KOPT-K1 (cell line): Measurements from ENCODE around the gene UBTD1.

Experiments used
- H3K27ac ChIP-seq: fragments of 200-600 bp; sonication (generic); 2 replicates; pipeline ENCODE4 v1.5.1; 2016; ENCODE audit warnings: antibody characterized with exemption, mild to moderate bottlenecking, low read depth, low read length; ENCODE audit not compliant: poor library complexity, severe bottlenecking
- H3K36me3 ChIP-seq: fragments of 200-600 bp; sonication (generic); 2 replicates; pipeline ENCODE4 v1.5.1; 2017; ENCODE audit warnings: antibody characterized with exemption, mild to moderate bottlenecking, low read length, moderate library complexity; ENCODE audit not compliant: insufficient read depth
- H3K9me3 ChIP-seq: fragments of 200-600 bp; sonication (generic); 2 replicates; pipeline ENCODE4 v1.5.1; 2017; ENCODE audit warnings: antibody characterized with exemption, low read length, mild to moderate bottlenecking; ENCODE audit not compliant: insufficient read depth, poor library complexity, severe bottlenecking

UBTD1 gene

DNA sequence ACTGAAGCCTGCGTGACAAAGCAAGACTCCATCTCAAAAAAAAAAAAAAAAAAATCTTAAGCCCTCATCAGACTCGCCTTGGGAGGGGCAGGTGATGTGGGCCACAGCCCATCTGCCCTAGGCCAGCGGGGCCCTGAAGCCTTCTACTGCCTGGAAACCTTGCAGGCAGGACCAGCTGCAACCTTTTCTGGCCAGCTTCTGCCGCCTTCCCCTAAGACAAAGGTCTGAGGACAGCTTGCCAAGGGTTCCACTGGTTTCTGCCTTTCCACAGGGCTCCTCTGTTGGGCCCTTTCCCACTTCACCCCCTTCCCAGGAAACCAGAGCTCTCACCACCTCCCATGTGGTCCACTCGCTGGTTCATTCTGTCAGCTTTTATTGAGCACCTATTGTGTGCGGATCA, 35.2 kb downstream of the UBTD1 start:
- Histone ChIP-seq H3K9me3 (peaks cover 4% of the 10 kb centered on the region), H3K36me3 (no peaks in the 10 kb centered on the region), H3K27ac (no peak overlapping the region)

DNA sequence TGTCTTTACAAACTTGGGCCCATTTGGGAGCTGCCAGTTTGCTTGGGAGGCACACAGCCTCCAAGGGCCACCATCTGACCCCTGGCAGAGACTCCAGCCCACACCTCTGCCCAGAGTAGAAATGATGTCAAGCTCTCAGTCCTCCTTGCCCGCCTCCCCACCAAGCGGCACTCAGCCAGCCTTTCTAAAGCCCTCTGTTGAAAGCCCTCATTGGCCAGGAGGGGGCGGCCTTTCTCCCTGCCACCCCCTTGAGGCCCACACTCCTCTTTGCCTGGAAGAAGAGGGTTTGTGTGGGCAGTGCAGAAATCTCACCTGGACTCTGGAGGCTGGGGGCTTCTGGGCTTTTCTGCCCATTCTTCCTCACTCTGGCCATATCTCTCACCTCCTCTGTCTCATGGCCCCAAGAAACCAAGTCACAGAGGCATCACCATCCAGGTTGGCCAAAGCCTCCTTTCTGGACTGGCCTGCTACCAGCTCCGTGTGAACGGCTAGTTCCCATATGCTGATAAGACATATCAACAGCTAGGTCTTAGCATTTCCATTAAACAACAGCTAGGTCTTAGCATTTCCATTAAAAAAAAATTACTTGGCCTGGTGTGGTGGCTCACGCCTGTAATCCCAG, 36.1 kb downstream of the UBTD1 start:
- Histone ChIP-seq H3K9me3 (peaks cover 1% of the 10 kb centered on the region), H3K27ac (no peak overlapping the region), H3K36me3 (no peaks in the 10 kb centered on the region)

DNA sequence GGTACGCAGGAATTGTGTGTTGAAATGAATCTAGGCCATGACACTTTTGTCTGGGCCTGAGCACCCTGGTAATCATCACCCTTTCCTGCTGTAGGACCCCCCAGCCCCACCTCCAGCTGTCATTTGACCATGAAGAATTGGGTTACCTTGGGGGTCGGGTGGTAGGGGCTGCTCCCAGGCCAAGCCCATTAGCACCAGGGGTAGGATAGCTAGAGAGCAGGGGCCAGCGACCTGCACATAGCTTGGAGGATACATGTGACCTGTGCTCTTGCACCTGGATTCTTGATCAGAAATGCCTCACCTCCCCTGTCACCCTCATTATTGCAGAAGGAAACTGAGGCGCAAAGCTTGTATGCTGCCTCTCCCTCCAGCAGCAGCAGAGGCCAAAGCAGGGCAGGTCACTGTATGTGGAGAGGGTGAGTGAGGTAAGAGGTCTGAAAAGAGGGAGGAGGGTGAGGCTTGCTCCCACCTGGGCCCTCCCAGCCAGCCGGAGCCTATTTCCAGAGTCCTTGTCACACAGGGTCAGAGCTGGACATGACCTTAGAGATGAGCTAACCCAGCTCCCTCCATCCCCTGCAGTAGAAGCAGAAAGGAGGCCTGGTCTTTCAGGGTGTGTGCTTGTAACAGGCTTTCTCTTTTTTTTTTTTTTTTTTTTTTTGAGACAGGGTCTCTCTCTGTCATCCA, 38.6 kb downstream of the UBTD1 start:
- Histone ChIP-seq H3K27ac (no peak overlapping the region), H3K36me3 (no peaks in the 10 kb centered on the region), H3K9me3 (no peaks in the 10 kb centered on the region)

DNA sequence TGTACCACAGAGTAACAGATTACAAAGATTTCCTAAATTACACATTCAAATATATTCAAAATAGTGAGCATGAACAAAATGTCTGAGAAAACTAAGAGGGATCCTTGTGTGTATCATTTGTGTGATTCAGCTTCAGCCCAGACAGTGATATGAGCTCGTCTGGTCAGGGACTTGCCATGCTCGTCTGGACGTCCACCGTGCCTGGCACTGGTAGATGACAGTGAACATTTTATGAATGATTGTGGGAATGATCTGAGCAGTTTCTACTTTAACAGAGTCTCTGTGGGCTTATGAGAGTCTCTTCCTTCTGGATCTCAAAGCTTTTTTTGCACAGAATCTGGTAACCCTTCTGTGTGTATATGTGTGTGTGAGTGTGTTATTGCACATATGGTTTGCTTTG, 39.7 kb downstream of the UBTD1 start:
- H3K36me3 ChIP-seq = no peaks in the 10 kb centered on the region
- H3K27ac ChIP-seq = no peak overlapping the region
- H3K9me3 ChIP-seq = no peaks in the 10 kb centered on the region

DNA sequence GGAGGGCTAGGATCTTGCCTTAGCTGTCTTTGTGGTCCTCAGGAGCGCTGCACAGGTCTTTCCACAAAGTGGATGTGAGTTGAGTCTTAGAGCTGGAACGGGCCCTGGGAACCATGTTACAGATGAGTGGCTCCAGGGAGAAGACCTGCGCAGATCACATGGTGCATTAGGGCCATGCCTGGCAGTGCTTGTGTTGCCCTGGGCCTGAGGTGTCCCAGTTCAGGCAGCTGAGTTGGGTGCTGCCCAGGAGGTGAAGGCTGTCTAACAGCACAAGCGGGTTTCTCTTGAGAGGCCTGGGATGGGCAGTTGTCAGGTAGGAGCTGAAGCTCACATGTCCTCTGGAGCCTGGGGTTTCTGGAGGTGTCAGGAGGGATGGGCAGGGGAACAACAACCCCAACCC, 40.1 kb downstream of the UBTD1 start:
- H3K27ac ChIP-seq = no peak overlapping the region
- H3K36me3 ChIP-seq = no peaks in the 10 kb centered on the region
- no peaks in the 10 kb centered on the region for H3K9me3 ChIP-seq

DNA sequence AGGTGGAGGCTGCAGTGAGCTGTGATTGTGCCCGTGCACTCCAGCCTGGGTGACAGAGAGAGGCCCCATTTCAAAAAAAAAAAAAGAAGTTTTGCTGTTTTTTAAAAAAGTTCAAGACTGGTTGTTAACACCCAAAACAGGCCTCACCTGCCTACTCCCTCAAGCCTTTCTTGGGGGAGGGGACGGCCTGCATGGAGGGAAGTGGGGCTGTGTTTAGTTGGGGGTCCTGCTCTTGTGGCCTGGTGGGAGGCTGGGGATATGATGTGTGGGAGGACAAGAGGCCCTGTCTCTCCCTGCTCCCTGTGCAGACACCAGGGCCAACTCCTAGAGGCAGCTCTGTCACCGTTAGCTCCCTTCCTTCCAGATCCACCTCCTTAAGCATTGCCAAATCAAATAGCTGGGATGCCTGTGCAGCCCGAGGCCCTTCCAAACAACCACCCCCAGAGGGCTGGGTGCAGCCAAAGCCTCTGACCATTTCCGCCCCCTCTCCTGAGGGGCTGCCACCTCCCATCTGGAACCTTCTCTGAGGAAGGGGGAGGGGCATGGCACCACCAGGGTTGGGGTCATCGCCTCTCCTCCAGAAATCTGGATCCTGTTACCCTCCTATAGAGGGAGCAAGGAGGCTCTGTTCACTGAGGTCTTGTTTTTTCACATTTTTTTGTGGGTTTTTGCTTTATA, 40.9 kb downstream of the UBTD1 start:
- Histone ChIP-seq H3K9me3 (no peaks in the 10 kb centered on the region), H3K27ac (no peak overlapping the region), H3K36me3 (no peaks in the 10 kb centered on the region)

DNA sequence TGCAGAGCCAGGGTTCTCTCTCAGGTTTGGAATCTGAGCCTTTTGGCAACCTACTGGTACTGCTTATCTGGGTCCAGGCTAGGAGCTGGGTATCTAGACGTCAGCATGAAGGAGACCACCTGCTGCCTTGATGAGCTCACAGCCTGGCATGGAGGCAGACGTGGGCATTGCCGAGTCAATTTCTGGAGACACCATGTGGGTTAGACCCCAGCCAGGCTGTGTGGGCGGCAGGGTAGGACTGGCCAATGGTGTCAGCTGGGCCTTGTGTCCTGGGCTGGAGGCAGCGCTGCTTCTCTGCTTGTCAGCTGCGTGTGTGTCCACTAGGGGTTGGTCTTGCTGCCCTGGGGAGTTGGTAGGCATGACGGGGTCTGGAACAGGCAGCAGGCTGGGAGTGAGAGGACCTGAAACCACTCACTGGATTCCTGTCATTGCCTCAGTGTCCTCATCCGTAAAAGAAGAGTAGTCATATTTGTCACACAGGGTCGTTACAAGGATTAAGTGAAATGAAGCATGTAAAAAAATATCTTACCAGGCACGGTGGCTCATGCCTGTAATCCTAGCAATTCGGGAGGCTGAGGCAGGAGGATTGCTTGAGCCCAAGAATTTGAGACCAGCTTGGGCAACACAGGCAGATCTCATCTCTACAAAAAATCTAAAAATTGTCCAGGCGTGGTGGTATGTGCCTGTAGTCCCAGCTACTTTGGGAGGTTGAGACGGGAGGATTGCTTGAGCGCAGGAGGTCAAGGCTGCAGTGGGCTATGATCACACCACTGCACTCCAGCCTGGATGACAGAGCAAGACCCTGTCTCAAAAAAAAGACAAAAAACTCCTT, 42.2 kb downstream of the UBTD1 start:
- Histone ChIP-seq H3K9me3 (no peaks in the 10 kb centered on the region), H3K27ac (no peak overlapping the region), H3K36me3 (no peaks in the 10 kb centered on the region)

DNA sequence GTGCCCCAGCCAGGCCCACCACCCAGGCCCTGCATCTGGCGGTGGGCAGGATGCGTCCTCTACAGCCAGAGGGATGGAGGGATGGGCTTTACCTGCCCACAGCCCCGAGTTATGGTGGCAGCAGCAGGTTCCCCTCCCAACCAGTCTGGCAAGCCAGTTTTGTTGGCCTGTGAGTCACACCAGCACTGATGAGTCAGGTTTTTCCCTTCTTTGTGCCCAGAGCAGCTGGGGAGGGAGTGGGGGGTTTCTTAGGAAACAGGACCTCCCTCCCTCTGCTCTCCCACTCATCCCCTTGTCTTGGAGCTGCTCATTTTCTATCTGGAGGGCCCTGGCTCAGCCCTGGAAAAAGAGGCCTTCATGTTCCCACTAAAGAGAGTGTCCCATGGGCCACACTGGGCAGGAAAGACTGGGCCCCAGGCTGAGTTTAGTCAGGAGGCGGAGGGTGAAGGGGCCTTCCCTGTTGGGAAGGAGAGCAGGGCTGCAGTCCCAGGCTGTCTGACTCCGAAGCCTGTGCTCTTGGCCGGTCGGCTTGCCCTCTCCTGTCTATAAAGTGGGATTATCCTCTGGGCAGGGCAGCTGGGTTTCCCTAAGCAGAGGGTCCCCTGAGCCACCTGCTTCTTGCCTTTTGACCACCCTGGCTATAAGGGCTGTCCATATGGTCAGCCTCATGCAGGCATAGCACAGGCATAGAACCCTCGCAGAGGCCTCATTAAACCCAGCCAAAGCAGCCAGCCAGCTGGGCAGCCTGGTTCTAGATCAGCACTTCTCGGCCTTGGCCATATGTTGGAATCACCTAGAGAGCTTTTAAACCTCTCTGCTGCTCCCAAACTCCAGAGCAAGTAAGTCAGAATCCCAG, 43.7 kb downstream of the UBTD1 start:
- Histone ChIP-seq H3K9me3 (no peaks in the 10 kb centered on the region), H3K27ac (no peak overlapping the region), H3K36me3 (no peaks in the 10 kb centered on the region)

DNA sequence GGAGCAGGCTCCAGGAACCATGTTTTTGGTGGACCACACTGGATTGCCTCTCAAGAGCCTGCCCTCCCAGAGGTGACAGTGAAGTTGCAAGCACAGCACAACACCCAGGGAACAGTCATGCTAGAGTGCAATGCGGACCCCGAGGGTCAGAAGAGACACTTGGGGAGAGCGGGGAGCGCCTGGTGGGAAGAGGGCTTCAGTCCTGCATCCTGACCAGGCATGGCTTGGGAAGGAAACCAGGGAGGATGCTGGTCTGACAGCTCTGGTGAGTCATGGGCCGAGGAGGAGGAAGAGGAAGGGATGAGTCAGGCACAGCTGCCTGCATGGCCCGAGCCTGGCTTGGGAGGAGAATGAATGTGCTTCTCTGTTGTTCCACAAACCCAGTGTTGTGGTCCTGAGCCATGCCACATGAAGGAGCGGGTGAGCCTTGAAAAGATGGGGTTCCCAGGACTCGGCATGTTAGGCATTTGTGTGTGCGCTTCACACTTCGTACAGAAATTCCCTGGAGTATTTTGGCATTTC, 44.4 kb downstream of the UBTD1 start:
- no peaks in the 10 kb centered on the region for H3K9me3 ChIP-seq
- H3K27ac ChIP-seq = no peak overlapping the region
- no peaks in the 10 kb centered on the region for H3K36me3 ChIP-seq

DNA sequence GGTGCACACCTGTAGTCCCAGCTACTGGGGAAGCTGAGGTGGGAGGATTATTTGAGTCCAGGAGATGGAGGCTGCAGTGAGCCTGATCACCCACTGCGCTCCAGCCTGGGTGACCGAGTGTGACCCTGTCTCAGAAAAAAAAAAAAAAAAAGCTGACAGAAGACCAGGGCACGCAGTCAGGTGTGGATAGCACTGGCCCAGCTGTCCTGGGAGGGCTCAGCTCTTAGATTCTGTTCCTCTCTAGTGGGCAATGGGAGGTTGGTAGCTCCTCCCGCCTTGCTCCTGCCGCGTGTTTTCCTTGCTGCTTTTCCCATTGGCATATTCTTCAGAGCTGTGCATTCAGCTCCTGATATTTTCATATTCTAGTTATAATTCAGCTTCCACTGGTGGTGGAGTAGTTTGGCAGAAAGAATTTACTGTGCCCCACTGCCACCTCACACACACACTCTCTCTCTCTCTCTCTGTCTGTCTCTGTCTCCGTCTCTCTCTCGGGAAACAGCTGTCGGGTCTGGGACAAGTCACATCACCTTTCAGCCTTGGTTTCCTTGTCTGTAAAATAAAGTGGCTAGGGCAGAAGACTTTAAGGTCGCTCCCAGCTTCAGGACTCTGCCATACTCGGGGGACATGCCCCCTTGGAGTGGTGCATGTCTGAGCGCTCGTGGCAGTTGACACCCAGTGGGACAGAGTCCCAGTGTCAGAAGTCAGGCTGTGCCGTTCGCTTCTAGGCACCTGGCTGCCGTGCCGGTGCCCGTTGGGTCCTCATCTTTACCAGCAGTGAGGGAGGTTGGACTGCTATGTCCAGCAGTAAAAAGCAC, 47.9 kb downstream of the UBTD1 start:
- H3K27ac ChIP-seq = no peak overlapping the region
- H3K36me3 ChIP-seq = no peaks in the 10 kb centered on the region
- no peaks in the 10 kb centered on the region for H3K9me3 ChIP-seq

DNA sequence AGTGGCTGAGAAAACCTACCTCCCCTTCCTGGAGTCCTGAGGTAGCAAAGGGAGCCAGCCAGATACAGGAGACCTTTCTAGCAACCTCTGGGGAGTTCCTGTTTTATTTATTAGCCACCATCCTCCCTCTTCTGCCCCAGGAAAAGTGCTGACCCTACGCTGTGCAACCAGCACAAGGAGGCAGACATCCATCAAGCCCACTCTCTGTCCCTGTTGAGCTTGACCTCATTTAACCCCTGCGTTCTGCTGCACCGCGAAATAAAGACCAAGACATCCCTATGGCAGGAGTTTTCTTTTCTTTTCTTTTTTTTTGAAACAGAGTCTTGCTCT, 48.5 kb downstream of the UBTD1 start:
- Histone ChIP-seq H3K9me3 (no peaks in the 10 kb centered on the region), H3K36me3 (no peaks in the 10 kb centered on the region), H3K27ac (no peak overlapping the region)

DNA sequence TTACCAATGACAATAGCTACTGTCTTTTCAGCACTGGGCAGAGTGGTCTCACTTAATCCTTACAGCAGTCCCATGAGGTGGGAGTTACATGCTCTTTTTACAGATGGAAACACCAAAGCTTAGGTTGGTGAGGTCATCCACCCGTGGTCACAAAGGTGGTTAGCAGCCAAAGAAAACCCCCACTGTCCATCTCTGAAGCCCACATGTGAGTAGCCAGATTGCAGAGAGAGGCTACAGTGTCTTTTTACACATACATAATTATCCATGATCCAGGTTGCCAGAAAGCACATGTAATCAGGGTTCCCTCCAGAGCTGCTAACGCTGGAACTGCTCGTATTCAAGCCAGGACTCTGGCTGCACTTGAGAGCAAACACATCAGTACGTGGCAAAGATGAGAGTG, 49.2 kb downstream of the UBTD1 start:
- Histone ChIP-seq H3K9me3 (no peaks in the 10 kb centered on the region), H3K36me3 (no peaks in the 10 kb centered on the region), H3K27ac (no peak overlapping the region)

DNA sequence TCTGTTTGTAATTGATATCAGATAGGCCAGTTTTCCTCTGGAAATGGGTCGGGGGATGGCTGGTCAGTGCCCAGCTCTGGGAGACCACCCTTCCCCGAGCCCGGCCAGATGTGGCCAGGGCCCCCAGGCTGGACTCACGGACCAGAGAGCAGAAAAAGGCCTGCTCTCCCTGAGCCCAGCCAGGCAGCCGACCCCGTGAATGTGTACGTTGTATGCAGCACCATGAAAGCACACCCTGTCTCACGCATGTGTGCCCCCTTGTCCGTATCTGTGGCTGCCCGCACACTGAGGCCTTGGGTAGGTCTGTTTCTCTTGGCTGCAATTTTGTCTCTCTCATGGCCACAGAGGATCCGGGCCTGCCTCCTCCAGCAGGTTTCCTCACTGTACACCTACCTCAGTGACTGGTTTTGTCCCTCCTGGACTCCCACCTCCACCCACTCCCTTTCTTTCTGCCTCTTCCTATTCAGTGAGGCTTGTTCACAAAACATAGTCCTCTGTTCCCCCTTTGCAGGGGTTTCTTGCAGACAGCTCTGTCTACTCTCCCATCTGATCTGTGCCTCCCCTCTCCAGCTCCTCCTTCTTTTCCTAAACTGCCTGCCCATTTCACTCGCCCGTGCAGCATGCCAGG, 50.2 kb downstream of the UBTD1 start:
- H3K27ac ChIP-seq = no peak overlapping the region
- H3K36me3 ChIP-seq = no peaks in the 10 kb centered on the region
- no peaks in the 10 kb centered on the region for H3K9me3 ChIP-seq
